H1 (cell line): ENCODE data around the gene PPIA. TPM values are rescaled to one million over a fixed set of nuclear protein-coding genes. Genes with fewer than 3 reads are reported as not detected.

Source experiments
- ATF2 ChIP-seq: IDR thresholded peaks from 2 replicates; pipeline ENCODE4 v1.6.1; 2012; ENCODE audit warnings: low read length, inconsistent platforms
- BACH1 ChIP-seq: IDR thresholded peaks from 2 replicates; pipeline ENCODE4 v1.6.1; 2012; ENCODE audit warnings: low read length, improper control_type of control experiment
- BRCA1 ChIP-seq: IDR thresholded peaks from 2 replicates; pipeline ENCODE4 v1.6.1; 2012; ENCODE audit warnings: low read depth, low read length, improper control_type of control experiment
- CBX5 ChIP-seq: fragments of 300-800, 300-1000 bp; sonication (generic); IDR thresholded peaks from 2 replicates; pipeline ENCODE4 v1.7.1; 2016; ENCODE audit warnings: antibody characterized with exemption, low read length, low read depth
- CHD1 ChIP-seq: IDR thresholded peaks from 2 replicates; pipeline ENCODE4 v1.6.1; 2012; ENCODE audit warnings: low read depth, low read length, improper control_type of control experiment
- CREB1 ChIP-seq: IDR thresholded peaks from 2 replicates; pipeline ENCODE4 v1.6.1; 2012; ENCODE audit warnings: inconsistent platforms
- EP300 ChIP-seq, 2 experiments: IDR thresholded peaks; 1 replicate in 1 of 2; 2 replicates in 1 of 2; pipeline ENCODE4 v1.6.1; 2011 to 2012; ENCODE audit warnings: low read depth in 2 of 2, low read length in 2 of 2, mild to moderate bottlenecking in 2 of 2, borderline replicate concordance in 1 of 2, inconsistent platforms in 1 of 2, moderate library complexity in 1 of 2
- EZH2 ChIP-seq: fragments of 200-600 bp; sonication (generic); IDR thresholded peaks from 2 replicates; pipeline ENCODE4 v1.7.1; 2012; ENCODE audit warnings: low read depth, mild to moderate bottlenecking, moderate library complexity, low read length, inconsistent platforms; ENCODE audit not compliant: severe bottlenecking
- GABPA ChIP-seq: IDR thresholded peaks from 2 replicates; pipeline ENCODE4 v1.6.1; 2011; ENCODE audit warnings: mild to moderate bottlenecking, low read length, moderate library complexity, borderline replicate concordance; ENCODE audit not compliant: insufficient read depth
- GTF2F1 ChIP-seq: IDR thresholded peaks from 2 replicates; pipeline ENCODE4 v1.6.1; 2012; ENCODE audit warnings: low read depth, low read length, improper control_type of control experiment, borderline replicate concordance
- HDAC2 ChIP-seq, 2 experiments: fragments of 300-600 bp in 1 of 2; sonication (generic) in 1 of 2; IDR thresholded peaks; 2 replicates each; pipeline ENCODE4 v1.6.1; 2011 to 2012; ENCODE audit warnings: low read depth in 2 of 2, low read length in 2 of 2, mild to moderate bottlenecking in 2 of 2, moderate library complexity in 2 of 2, borderline replicate concordance in 1 of 2, inconsistent platforms in 1 of 2
- PHF8 ChIP-seq: fragments of 200-600 bp; sonication (generic); conservative IDR thresholded peaks from 2 replicates; pipeline ENCODE4 v1.7.1; 2012; ENCODE audit warnings: low read depth, mild to moderate bottlenecking, inconsistent platforms, low read length, moderate library complexity
- RBBP5 ChIP-seq: IDR thresholded peaks from 2 replicates; pipeline ENCODE4 v1.7.1; 2012; ENCODE audit warnings: low read depth, mild to moderate bottlenecking, inconsistent platforms, low read length, moderate library complexity, borderline replicate concordance
- RNF2 ChIP-seq: fragments of 200-900, 300-1000 bp; sonication (generic); IDR thresholded peaks from 2 replicates; pipeline ENCODE4 v1.7.1; 2016; ENCODE audit warnings: borderline replicate concordance, low read depth, mild to moderate bottlenecking, antibody characterized with exemption, low read length; ENCODE audit not compliant: poor library complexity, severe bottlenecking; ENCODE audit errors: missing control alignments
- SAP30 ChIP-seq: fragments of 300-600 bp; sonication (generic); IDR thresholded peaks from 2 replicates; pipeline ENCODE4 v1.7.1; 2012; ENCODE audit warnings: low read length, moderate library complexity, mild to moderate bottlenecking, inconsistent platforms; ENCODE audit not compliant: insufficient read depth, insufficient replicate concordance
- SIX5 ChIP-seq: IDR thresholded peaks from 2 replicates; pipeline ENCODE4 v1.6.1; 2011; ENCODE audit warnings: mild to moderate bottlenecking, low read depth, low read length
- TAF1 ChIP-seq: IDR thresholded peaks from 2 replicates; pipeline ENCODE4 v1.6.1; 2011; ENCODE audit warnings: mild to moderate bottlenecking, low read depth, low read length
- TCF12 ChIP-seq: IDR thresholded peaks from 2 replicates; pipeline ENCODE4 v1.6.1; 2011; ENCODE audit warnings: low read depth, mild to moderate bottlenecking, low read length
- USF2 ChIP-seq: IDR thresholded peaks from 2 replicates; pipeline ENCODE4 v1.6.1; 2011; ENCODE audit warnings: low read length, improper control_type of control experiment
- polyA plus RNA-seq, 7 experiments: library from polyadenylated mRNA; depleted of rRNA in 3 of 7; stranded (reverse) in 5 of 7; unstranded in 2 of 7; fragments of >200 nt in 5 of 7; fragments of 200-250 nt in 2 of 7; gene quantifications; 1 replicate in 5 of 7; 2 replicates in 1 of 7; 4 replicates in 1 of 7; pipeline versions ENCODE4 v1.2.1 to v1.2.3, GENCODE V29; 2011 to 2013; ENCODE audit warnings: missing spikeins in 2 of 7, mixed read lengths in 2 of 7
- total RNA-seq: library from RNA; stranded (reverse); fragmentation: NEBNext Ultra II Directional; extraction: Animal tissue kit (Norgen Biotek cat#: 25700); gene quantifications from 2 replicates; pipeline ENCODE4 v1.2.1, GENCODE V29; 2021

PPIA gene
- total and polyA plus RNA-seq, 2 of the 8 experiments (the other 6 are each of a cell fraction or from before 2014, with no cell fraction given) = 2,865 to 5,394 TPM

GRCh38 chr7:44748045-44748947 is 48.2 kb upstream of the PPIA start, which contains the start of gene ZMIZ2 (continued):
- TF ChIP-seq USF2 (no peak), CREB1 (0 out of 2 replicates have a peak, but pooled peaks have one; percentile 15), BACH1 (no peak), GABPA (no peak), TAF1 (peak; percentile 72), EZH2 (no peak), CBX5 (no peak), PHF8 (peak; percentile 81), SIX5 (no peak), TCF12 (0 out of 2 replicates have a peak, but pooled peaks have one; percentile 29), ATF2 (no peak), SAP30 (no peak), BRCA1 (no peak), HDAC2 (IDR thresholded peaks at IDR 0.05; ENCODE audit: borderline replicate concordance in 1 of 2, low read depth in 2 of 2, low read length in 2 of 2) (no peak), CHD1 (no peak), EP300 (IDR thresholded peaks at IDR 0.05; ENCODE audit: borderline replicate concordance in 1 of 2, low read depth in 2 of 2, low read length in 2 of 2) (0 out of 3 replicates have a peak, but pooled peaks of 1 of the 2 experiments have one; percentile 27), RNF2 (no peak), GTF2F1 (no peak), RBBP5 (0 out of 2 replicates have a peak, but pooled peaks have one; percentile 43)
